Transverse colon (tissue), 3 donors: ENCODE measurements around the gene FBXL13.

Experiments used
- EP300 ChIP-seq: sonication (generic); formaldehyde crosslinking; IDR thresholded peaks from one replicate; pipeline ENCODE4 v1.6.1; 2017; ENCODE audit warnings: antibody characterized with exemption, low read depth
- POLR2AphosphoS5 ChIP-seq, 3 donors: sonication (generic); formaldehyde crosslinking; IDR thresholded peaks; one replicate each; pipeline ENCODE4 v1.6.1; 2016; ENCODE audit warnings: antibody characterized with exemption in 3 of 3

GRCh38 chr7:102821994-102822747 is 252.4 kb downstream of the FBXL13 start:
- TF ChIP-seq EP300 (no peak), POLR2AphosphoS5 (IDR thresholded peaks at IDR 0.05) (no peak)
